Hematopoietic multipotent progenitor cell (in vitro differentiated cells): ENCODE data around the gene CRYAA. TPM values are rescaled to one million over a fixed set of nuclear protein-coding genes. Genes with fewer than 3 reads are reported as not detected.
"Not testable (repeated sequence)": the region's sequence is repeated elsewhere in the genome, so short reads cannot be mapped to it uniquely, and the experiment has no call there.

ENCODE experiments used
- DNase-seq, 3 donors: peaks; one replicate each; pipeline ENCODE4 v3.0.0-alpha.2; 2011 to 2015; ENCODE audit warnings: low read depth in 2 of 3, low spot score in 2 of 3
- total RNA-seq: library from RNA; depleted of rRNA; stranded (reverse); fragments of >200 nt; gene quantifications from one replicate; pipeline ENCODE4 v1.2.3, GENCODE V29; 2012

CRYAA gene, protein sequence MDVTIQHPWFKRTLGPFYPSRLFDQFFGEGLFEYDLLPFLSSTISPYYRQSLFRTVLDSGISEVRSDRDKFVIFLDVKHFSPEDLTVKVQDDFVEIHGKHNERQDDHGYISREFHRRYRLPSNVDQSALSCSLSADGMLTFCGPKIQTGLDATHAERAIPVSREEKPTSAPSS
- total RNA-seq = not detected

DNA sequence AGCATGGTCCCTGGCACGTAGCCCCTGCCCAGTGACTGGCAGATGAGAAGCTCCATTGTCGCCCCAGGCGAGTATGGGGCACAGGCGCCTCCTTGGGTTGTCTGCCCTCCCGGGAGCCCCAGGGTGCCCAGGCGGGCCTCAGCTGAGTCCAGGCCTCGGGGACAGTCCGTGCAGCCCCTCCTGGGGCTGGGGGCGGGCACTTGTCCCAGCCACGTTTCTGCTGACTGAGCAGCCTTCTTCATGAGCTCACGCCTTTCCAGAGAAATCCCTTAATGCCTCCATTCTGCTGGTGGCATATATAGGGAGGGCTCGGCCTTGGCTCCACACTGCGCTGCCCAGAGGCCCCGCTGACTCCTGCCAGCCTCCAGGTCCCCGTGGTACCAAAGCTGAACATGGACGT, at the start of gene CRYAA:
Gene CRYAA (plus strand): TSS at position 301 of the 400 bp plus-strand sequence. CDS start 92 bp downstream, at position 393.
- not testable (repeated sequence) for DNase-seq

DNA sequence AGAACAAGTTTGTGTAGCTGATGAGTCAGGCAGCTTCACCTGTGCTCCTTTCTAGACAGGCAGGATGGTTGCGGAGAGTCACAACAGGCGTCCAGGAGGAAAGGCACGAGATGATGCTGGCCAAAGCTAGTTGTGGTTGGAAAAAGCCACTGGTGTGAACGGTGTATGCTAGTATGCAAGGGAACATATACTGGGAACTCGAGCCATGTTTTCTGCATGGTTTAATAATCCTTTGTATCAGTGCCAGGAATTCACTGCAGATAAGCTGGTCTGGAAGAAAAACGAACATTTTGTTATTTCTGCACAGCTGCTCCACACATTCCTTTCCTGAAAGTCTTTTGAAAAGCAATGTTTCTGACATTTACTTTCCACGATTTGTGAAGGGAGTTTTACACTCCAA, 38.7 kb upstream of the CRYAA start:
- not testable (repeated sequence) for DNase-seq

DNA sequence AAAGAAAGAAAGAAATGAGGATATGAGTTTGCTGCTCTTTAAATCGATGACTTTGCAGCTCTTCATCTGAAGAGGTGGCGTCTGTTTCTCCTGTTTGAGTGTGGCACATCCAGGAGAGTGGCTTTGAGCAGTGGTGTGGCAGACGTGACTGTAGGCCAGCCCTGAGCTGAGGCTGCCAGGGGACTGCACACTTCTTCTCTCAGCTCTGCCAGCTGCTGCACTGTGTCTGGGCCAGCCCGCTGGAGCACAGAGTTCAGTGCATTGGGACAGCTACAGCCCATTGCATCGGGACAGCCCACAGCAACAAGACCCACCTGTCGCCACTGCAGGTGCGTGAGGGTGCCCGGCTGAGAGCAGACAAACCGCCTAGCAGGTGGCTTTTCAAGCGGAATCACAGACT, 34.3 kb upstream of the CRYAA start:
- DNase-seq = not testable (repeated sequence)

DNA sequence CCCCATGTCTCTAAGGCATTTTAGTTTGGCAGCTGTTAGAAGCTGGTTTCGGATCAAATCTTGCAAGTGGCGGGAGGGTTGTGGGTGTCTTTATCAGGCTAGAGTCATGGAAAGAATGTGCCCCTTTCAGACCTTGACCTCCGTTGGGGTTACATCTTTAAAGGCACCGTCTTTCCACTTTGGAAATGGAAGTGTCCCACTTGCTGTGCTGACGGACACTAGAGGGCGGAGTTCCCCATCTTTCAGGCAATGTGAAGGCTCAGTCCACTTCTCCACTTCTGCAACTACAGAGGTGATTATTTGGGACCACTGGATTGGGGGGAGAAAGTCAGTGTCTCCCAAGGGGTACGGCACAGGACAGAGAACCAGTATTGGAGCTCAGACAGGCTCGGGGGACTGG, 29.9 kb upstream of the CRYAA start:
- DNase-seq = not testable (repeated sequence)

DNA sequence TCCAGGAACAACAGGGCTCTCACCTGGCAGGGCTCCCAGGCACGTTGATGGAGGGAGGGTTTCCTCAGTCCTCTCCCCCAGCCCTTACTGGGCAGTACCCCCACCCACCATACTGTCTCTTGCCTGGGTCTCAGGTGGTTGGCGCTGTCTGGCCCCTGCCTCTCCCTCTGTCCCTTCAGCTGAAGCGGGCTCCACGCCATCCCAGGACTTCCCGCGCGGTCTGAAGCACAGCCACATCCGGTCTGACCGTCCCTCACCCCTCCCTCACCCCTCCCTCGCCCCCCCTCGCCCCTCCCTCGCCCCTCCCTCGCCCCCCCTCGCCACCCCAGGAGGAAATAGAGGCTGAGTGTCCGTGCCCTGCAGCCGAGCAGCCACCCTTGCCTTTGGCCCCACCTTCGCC, 27.4 kb upstream of the CRYAA start:
- not testable (repeated sequence) for DNase-seq

DNA sequence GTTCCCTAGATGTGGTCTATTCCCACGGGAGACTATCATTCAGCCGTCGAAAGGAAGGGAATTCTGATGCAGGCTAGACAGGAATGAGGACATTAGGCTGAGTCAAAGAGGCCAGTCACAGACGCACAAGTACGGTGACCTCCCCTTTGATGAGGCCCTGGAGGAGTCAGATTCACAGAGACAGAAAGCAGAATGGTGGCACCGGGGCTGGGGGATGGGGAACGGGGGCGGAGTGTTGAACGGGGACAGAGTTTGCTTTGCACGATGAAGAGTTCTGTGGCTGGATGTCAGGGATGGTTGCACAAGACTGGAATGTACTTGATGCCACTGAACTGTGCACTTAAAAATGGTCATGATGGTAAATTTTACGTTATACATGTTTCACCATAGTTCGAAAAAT, 22.2 kb upstream of the CRYAA start:
- DNase-seq = not testable (repeated sequence)

DNA sequence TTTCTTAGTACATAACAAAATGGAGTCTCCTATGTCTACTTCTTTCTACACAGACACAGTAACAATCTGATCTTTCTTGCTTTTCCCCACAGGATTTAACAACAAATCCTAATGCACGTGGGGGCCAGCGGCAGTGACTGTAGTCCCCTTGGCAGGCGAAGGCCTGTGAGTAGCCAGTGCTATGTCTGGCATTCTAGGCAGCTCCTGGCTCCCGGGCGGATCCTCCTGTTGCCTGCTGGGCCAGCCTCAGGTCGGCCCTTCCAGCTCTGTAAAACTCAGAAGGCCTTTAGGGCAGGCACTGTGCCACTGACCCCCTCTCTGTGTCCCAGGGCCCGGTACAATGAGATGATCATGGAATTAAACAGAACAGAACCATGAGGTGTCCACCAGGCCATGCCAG, 20.8 kb upstream of the CRYAA start:
- not testable (repeated sequence) for DNase-seq

DNA sequence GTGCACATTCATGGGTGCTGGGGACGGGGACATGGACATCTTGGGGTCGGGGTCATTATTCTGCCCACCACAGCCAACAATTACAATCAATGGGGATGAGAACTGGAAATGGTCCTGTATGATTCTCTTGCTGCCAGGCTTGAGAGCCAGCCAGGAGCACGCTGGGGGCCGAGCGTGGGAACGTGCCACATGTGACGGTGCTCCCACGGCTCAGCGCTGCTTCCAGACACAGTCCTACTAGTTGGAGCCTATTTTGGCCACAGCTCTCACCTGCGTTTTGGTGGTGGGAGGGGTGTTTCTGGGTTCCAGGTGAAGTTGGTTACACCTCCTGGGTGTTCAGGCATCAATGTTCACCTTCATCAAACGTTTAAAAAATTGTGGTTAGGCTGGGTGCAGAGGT, 19.5 kb upstream of the CRYAA start:
- DNase-seq = not testable (repeated sequence)

DNA sequence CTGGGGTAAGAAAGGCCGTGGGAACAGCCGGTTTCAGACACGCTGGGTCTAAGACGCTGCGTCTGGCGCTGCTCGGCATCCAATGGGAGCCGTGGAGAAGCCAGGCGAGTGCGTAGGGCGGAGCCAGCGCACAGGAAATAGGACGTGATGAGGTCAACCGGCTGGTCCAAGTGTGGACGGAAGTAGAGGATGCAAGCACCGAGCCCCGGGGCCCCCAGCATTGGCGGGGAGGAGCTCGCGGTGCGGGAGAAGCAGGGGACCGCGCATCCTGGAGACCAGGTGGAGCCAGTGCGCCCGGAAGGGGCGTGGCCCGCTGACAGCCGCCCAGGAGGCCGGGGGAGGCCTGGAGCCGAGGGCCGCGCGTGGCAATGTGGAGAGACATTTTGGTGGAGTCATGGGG, 15.2 kb upstream of the CRYAA start:
- DNase-seq = not testable (repeated sequence)

DNA sequence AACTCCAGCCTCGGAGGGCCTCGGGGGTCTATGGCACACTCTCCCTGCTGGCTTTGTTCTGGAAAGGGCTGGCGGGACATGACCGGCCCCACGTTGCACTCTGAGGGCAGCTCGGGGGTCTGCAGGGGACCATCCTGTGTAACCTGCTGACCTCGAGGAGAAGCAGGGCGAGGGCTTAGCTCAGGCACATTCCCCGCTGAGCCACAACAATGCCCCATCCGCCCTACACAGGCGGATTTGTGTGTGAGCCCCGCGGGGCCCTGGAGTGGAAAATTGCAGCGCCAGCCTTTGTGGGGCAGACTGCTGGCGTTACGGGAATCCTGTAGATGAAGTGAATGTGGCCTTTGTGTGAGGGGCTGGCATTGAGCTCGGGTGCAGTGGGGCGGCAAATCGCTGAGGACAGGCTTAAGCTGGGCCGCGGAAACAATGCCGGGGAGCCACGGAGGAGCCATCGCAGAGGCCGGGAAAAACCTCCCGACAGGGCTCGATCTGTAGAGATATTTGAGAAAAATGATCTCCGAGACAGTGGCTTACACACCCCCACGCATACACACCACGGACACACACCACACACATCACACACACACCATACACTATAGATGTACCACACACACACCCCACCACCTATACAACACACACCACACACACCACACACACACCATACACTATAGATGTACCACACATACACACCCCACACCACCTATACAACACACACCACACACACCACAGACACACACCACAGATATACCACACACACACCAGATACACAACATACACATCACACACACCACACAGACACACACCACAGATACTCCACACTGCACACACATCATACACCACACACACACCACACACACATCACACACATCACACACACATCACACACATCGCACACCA, 9.3 kb upstream of the CRYAA start:
- not testable (repeated sequence) for DNase-seq

DNA sequence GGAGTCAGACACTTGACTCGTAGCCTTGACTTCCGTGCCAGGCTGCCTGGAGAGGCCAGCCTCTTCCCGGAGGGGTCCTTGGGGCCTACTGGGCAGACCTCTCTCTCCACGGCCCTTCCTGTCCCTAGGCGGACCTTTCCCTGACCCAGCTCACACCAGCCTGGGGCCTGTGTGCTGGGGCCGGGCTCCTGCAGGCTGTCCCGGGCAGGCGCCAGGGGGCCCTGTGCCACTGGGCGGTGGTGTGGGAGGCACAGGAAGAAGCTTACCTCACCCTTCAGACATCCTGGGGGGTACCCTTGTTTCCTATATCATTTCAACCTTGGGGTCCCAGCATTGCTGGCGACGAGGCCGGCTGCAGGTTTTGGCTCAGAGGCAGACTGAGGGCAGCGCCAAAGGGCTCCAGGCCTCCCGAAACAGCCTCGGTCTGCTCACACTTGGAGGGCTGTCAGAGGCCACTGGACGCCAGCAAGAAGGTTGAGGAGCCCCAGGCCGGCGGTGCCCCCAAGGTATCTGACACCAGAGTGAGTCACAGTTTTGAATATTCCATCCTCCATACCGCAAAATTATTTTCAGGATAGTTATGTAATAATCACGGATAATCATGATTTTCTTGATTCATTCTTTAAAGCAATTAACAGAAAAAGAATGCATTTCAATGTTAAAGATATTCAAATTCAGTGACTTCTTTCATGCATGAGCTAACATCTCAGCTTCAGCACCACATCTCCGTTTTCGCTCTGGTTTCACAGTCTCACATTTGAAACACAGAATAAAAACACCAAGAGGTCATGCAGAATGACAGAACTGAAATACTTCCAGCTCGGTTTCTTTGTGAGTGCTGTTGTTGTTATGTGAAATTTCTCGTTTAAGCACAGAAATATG, 6.7 kb upstream of the CRYAA start:
- DNase-seq = not testable (repeated sequence)

DNA sequence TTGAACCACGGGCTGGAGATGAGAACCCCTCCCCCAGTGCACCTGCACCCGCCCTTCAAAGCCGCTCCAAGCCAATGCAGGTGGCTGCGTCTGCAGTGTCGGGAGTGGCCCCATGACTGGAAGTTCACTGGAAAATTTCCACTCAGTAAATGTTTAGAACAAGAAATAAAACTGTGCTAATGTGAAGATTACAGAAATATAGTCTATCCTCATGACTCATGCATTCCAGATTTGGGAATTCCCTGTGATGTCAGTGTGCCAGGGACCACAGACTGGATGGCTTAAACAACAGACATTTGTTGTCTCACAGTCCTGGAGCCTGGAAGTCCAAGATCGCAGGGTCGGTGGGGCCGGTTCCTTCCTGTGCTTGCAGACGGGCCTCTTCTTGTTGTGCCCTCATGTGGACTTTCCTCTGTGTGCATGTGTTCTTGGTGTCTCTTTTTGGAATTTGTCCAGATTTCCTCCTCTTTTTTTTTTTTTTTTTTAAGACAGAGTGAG, 6.1 kb upstream of the CRYAA start:
- DNase-seq = not testable (repeated sequence)

DNA sequence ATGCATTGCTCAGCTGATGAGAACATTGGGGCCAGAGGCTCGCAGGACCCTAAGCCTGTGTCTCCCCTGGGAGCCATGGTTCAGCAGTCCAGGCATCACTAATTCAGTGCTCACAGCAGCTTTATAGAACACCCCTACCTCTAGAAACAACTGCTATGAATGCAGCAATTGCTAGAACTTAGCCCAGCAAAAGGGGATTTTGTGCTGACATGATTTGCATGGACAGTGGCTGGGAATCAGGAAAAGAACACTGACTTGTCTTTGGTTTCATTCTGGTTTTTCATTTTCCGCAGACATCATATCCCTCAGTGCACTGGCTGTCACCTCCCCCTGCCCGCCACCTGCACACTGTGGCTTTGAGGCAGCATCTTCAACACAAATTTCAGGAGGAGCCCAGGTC, 4.0 kb upstream of the CRYAA start:
- not testable (repeated sequence) for DNase-seq

DNA sequence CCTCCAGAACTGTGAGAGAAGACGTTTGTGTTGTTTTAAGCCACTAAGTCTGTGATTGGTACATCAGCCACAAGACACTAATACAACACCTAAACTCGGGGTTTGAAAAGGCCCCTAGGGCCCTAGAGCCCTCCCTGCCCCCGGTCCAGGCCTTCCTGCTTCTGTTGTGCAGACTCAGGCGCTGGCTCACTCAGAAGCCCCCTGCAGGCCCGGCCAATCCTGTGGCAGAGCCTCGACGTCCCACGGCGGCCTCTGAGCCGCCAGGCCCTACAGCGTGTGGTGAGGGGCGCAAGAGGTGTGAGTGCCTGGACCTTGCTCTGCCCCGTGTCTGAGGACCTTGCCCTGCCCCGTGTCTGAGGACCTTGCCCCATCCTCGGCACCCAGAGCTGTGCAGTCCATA, 3.1 kb upstream of the CRYAA start:
- DNase-seq = not testable (repeated sequence)

DNA sequence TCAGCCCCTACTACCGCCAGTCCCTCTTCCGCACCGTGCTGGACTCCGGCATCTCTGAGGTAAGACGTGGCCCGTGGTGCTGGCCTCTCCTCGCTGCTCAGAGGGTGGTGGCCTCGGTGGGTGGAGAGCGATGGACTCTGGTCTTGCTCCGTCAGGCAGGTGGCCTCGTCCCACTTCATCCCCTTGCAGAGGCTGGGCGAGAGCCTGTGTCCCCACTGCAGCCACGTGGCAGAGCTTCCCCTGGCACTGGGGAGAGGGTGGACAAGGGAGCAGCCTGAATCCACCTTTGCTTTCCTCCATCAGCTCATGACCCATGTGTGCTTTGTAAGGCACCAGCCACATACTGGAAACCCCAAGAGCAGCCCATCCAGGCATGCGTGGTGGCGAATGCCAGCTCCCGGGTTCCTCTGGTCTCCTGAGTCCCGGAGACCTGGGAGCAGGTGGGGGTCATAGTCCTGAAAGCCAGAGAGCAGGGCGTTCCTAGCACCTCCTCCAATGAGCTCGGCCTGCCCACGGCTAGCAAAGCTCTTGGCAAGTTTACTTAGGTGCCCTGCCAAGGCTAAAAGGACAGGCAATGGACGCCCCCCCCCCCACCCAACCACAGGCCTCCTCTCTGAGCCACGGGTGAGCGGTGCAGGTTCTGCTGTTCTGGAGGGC, 550 bp downstream of the CRYAA start:
- DNase-seq = not testable (repeated sequence)

DNA sequence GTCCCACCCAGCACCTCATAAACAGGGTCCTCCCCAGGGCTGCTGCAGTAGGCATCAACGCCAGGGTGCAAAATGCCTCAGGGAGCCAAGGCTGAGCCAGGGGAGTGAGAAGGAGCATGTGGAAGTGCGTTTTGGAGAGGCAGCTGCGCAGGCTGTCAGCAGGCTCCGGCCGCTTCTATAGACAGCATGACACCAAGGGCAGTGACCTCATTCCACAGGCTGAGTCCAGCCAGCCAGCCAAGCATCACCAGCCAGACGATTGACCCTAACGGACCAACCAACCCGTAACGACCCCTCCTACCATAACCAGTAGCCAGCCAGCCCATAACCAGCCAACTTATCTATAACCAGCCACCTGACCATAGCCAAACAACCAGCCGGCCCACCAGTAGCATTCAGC, 1.1 kb downstream of the CRYAA start:
- not testable (repeated sequence) for DNase-seq

DNA sequence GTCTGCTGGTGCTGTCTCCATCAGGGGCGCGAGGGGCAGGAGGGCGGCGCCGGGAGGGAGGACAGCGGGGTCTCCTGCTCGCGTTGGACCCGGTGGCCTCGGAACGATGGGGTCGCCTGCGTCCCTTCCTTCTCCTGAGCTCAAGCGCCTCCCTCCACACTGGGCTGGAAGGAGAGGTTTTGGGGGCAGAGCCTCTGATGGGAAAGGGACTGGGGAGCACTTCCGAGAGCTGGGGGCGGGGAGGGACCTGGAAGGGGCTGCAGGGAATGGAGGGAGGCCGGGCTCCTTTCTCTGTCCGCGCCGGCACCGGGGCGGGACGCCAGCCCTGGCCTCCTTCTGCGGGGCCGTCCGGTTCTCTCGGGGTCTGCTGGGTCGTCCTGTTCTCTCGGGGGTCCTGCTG, 4.0 kb downstream of the CRYAA start:
- not testable (repeated sequence) for DNase-seq

DNA sequence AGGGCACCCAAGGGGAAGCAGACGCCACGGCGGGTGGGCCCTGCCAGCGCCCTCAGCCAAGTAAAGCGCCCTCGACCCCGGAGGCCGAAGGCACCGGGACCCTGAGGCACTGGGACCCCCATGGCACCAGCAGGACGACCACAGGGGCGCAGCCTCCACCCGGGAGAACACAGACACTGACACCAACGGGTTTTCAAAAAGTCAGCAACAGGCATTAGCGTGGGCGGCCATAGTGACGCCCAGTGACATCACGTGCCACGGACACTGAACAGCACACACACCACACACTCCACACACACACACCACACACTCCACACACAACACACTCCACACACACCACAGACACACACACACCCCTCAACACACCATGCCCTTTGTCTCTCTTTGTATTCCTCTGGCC, 4.6 kb downstream of the CRYAA start:
- not testable (repeated sequence) for DNase-seq

DNA sequence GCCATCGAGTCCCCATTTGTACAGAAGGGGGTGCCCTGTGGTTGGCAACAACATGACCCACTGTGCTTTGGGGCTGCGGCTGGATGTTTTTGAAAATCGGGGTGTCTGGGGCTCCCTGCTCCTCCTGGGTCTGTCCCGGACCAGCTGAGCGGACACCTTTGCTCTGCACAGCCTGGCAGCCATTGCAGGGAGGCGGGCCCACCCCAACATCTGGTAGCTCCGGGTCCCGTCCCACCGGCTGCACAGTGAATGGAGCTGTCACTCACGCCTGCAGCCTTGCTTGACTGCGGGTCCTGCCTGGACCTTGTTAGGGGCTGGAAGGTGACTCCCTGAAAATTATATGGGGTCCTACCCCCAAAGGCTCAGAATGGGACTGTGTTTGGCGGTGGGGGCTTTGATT, 5.1 kb downstream of the CRYAA start:
- DNase-seq = not testable (repeated sequence)

DNA sequence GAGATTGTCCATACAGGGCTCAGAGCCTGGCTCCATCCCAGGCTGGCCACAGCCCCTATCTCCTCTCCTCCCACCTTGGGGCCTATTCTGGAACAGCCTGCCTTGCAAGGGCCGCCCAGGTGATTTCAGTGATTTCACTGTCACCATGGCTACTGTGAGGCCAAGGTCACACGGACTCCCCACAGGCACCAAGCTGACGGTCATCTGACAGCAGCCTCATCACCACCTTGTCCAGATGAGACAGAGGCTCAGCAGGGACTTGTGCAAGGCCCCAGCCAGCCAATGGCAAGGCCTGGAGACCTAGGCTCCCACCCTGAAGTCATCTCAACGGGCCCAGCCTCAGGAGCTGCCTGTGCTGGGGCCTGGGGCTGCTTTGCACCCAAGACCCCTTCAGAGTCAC, 6.2 kb downstream of the CRYAA start:
- not testable (repeated sequence) for DNase-seq
